Measurements from ENCODE around the gene SCN8A.
"Not testable (repeated sequence)": the region's sequence is repeated elsewhere in the genome, so short reads cannot be mapped to it uniquely, and the experiment has no call there.

The SCN8A gene

GRCh38 chr12:51625370-51625769, 34.3 kb downstream of the SCN8A start:
- DNase-seq (ENCODE audit: low spot score) = no peak

- DNase-seq (ENCODE audit: low spot score) = no peak
Observed at GRCh38 chr12:51626115-51626514, 35.1 kb downstream of the SCN8A start.

GRCh38 chr12:51626629-51627028, 35.6 kb downstream of the SCN8A start:
- DNase-seq (ENCODE audit: low spot score) = no peak

- DNase-seq (ENCODE audit: low spot score) = no peak
Observed at GRCh38 chr12:51630256-51630880, 39.3 kb downstream of the SCN8A start.

GRCh38 chr12:51630986-51631385, 40.0 kb downstream of the SCN8A start:
- no peak for DNase-seq (ENCODE audit: low spot score)

- no peak for DNase-seq (ENCODE audit: low spot score)
Observed at GRCh38 chr12:51631591-51631990, 40.6 kb downstream of the SCN8A start.

GRCh38 chr12:51632623-51633022, 41.6 kb downstream of the SCN8A start:
- no peak for DNase-seq (ENCODE audit: low spot score)

- DNase-seq (ENCODE audit: low spot score) = no peak
Observed at GRCh38 chr12:51635346-51635745, 44.3 kb downstream of the SCN8A start.

GRCh38 chr12:51636581-51636980, 45.5 kb downstream of the SCN8A start:
- no peak for DNase-seq (ENCODE audit: low spot score)

- no peak for DNase-seq (ENCODE audit: low spot score)
Observed at GRCh38 chr12:51636986-51637385, 46.0 kb downstream of the SCN8A start.

GRCh38 chr12:51639361-51639760, 48.3 kb downstream of the SCN8A start:
- no peak for DNase-seq (ENCODE audit: low spot score)

- no peak for DNase-seq (ENCODE audit: low spot score)
Observed at GRCh38 chr12:51642286-51642685, 51.3 kb downstream of the SCN8A start.

GRCh38 chr12:51643951-51644350, 52.9 kb downstream of the SCN8A start:
- DNase-seq (ENCODE audit: low spot score) = no peak

- DNase-seq (ENCODE audit: low spot score) = not testable (repeated sequence)
Observed at GRCh38 chr12:51644691-51645090, 53.7 kb downstream of the SCN8A start.

- no peak for DNase-seq (ENCODE audit: low spot score)
Observed at GRCh38 chr12:51645961-51646360, 54.9 kb downstream of the SCN8A start.

GRCh38 chr12:51647647-51648046, 56.6 kb downstream of the SCN8A start:
- no peak for DNase-seq (ENCODE audit: low spot score)

GRCh38 chr12:51653431-51653830, 62.4 kb downstream of the SCN8A start:
- DNase-seq (ENCODE audit: low spot score) = no peak

GRCh38 chr12:51661199-51661598, 70.2 kb downstream of the SCN8A start:
- DNase-seq (ENCODE audit: low spot score) = no peak

GRCh38 chr12:51661836-51662235, 70.8 kb downstream of the SCN8A start:
- no peak for DNase-seq (ENCODE audit: low spot score)

- no peak for DNase-seq (ENCODE audit: low spot score)
Observed at GRCh38 chr12:51662728-51663154, 71.7 kb downstream of the SCN8A start.

- DNase-seq (ENCODE audit: low spot score) = no peak
Observed at GRCh38 chr12:51663390-51663789, 72.4 kb downstream of the SCN8A start.

GRCh38 chr12:51666696-51667095, 75.7 kb downstream of the SCN8A start:
- no peak for DNase-seq (ENCODE audit: low spot score)

GRCh38 chr12:51667269-51667668, 76.2 kb downstream of the SCN8A start:
- no peak for DNase-seq (ENCODE audit: low spot score)

GRCh38 chr12:51669271-51669670, 78.2 kb downstream of the SCN8A start:
- no peak for DNase-seq (ENCODE audit: low spot score)

GRCh38 chr12:51669996-51670395, 79.0 kb downstream of the SCN8A start:
- no peak for DNase-seq (ENCODE audit: low spot score)
